GM12878 (cell line): ENCODE results near the gene GGT5.

Experiments
- CTCF ChIP-seq, 3 experiments: IDR thresholded peaks in 2 of 3; conservative IDR thresholded peaks in 1 of 3; 2 replicates each; pipeline ENCODE4 v1.5.1; 2011; ENCODE audit warnings: low read depth in 3 of 3, low read length in 3 of 3, mild to moderate bottlenecking in 3 of 3, control low read depth in 2 of 3, moderate library complexity in 2 of 3, inconsistent platforms in 1 of 3, mixed read lengths in 1 of 3; ENCODE audit not compliant: control insufficient read depth in 2 of 3, insufficient read depth in 1 of 3; ENCODE audit errors: extremely low read depth in 1 of 3
- ETV6 ChIP-seq, 2 experiments: fragments of 450-650 bp in 1 of 2; IDR thresholded peaks in 1 of 2; conservative IDR thresholded peaks in 1 of 2; 2 replicates each; pipeline ENCODE4 v1.6.1; 2014; ENCODE audit warnings: antibody characterized with exemption in 1 of 2, borderline replicate concordance in 1 of 2, low read depth in 1 of 2, mild to moderate bottlenecking in 1 of 2, moderate library complexity in 1 of 2
- GABPA ChIP-seq: IDR thresholded peaks from 2 replicates; pipeline ENCODE4 v1.6.1; 2014; ENCODE audit warnings: antibody characterized with exemption, low read depth, mild to moderate bottlenecking, inconsistent platforms
- POLR2A ChIP-seq: IDR thresholded peaks from 2 replicates; pipeline ENCODE4 v1.6.1; 2011; ENCODE audit warnings: low read depth, mild to moderate bottlenecking, low read length
- RFX5 ChIP-seq: IDR thresholded peaks from 2 replicates; pipeline ENCODE4 v1.6.1; 2011; ENCODE audit warnings: low read depth, low read length, improper control_type of control experiment
- TF ChIP-seq, protein P1 (sequence below): fragments of 450-650 bp; formaldehyde crosslinking; IDR thresholded peaks from 2 replicates; pipeline ENCODE4 v1.4.0; 2020; ENCODE audit warnings: mild to moderate bottlenecking, moderate library complexity

DNA sequence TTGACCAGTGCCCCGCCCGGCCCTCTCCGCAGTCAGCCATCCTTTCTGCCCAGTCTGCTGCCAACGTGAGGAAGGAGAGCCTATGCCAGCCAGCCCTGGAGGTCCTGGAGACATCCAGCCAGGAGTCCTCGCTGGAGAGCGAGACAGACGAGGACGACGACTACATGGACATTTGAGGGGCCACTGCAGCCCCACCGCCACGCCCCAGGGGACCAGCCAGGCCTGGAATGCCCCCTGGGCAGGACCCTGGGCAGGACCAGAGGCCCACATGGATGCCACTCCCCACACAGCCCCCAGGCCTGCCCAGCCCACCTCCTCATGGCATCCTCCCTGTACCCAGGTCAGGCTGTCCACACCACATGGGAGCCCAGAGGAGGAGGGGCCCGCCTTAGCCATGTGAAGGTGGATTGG is 66.9 kb downstream of the GGT5 start:
- TF ChIP-seq CTCF (IDR thresholded peaks at IDR 0.05 in 2 of 3, conservative IDR thresholded peaks at IDR 0.05 in 1 of 3; ENCODE audit: control insufficient read depth in 2 of 3, extremely low read depth in 1 of 3, insufficient read depth in 1 of 3, low read depth in 3 of 3, low read length in 3 of 3) (no peak), ETV6 (conservative IDR thresholded peaks at IDR 0.05 in 1 of 2, IDR thresholded peaks at IDR 0.05 in 1 of 2; ENCODE audit: borderline replicate concordance in 1 of 2, low read depth in 1 of 2) (no peak), POLR2A (no peak), RFX5 (no peak), GABPA (no peak)
- TF ChIP-seq, protein P1, sequence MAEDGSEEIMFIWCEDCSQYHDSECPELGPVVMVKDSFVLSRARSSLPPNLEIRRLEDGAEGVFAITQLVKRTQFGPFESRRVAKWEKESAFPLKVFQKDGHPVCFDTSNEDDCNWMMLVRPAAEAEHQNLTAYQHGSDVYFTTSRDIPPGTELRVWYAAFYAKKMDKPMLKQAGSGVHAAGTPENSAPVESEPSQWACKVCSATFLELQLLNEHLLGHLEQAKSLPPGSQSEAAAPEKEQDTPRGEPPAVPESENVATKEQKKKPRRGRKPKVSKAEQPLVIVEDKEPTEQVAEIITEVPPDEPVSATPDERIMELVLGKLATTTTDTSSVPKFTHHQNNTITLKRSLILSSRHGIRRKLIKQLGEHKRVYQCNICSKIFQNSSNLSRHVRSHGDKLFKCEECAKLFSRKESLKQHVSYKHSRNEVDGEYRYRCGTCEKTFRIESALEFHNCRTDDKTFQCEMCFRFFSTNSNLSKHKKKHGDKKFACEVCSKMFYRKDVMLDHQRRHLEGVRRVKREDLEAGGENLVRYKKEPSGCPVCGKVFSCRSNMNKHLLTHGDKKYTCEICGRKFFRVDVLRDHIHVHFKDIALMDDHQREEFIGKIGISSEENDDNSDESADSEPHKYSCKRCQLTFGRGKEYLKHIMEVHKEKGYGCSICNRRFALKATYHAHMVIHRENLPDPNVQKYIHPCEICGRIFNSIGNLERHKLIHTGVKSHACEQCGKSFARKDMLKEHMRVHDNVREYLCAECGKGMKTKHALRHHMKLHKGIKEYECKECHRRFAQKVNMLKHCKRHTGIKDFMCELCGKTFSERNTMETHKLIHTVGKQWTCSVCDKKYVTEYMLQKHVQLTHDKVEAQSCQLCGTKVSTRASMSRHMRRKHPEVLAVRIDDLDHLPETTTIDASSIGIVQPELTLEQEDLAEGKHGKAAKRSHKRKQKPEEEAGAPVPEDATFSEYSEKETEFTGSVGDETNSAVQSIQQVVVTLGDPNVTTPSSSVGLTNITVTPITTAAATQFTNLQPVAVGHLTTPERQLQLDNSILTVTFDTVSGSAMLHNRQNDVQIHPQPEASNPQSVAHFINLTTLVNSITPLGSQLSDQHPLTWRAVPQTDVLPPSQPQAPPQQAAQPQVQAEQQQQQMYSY, result no peak
